Keratinocyte (primary cell): ENCODE results near the gene RNU6-9. TPM values are rescaled to one million over a fixed set of nuclear protein-coding genes. Genes with fewer than 3 reads are reported as not detected.
A peak's percentile ranks its signal among the peaks of the same experiment; 100 is the strongest.

ENCODE experiments used
- DNase-seq: peaks from one replicate; pipeline ENCODE4 v3.0.0-alpha.2; 2011; ENCODE audit warnings: low read depth, missing footprints, low spot score
- FAIRE-seq: peaks from 2 replicates; lab custom pipeline; 2011; peaks lifted over from hg19 to GRCh38; lab: Jason Lieb, UNC
- H2AFZ ChIP-seq: 2 replicates; pipeline ENCODE4 v1.6.0; 2012; ENCODE audit warnings: low read length, control low read depth, inconsistent platforms; ENCODE audit not compliant: control insufficient read depth
- H3K27ac ChIP-seq: 2 replicates; pipeline ENCODE4 v1.5.1; 2011; ENCODE audit warnings: low read length; ENCODE audit not compliant: control insufficient read depth, insufficient read depth
- H3K27me3 ChIP-seq: 3 replicates; pipeline ENCODE4 v1.6.0; 2011; ENCODE audit warnings: low read length; ENCODE audit not compliant: control insufficient read depth, insufficient read depth; ENCODE audit errors: extremely low read depth
- H3K36me3 ChIP-seq, 2 experiments: 2 replicates in 1 of 2; 3 replicates in 1 of 2; pipeline ENCODE4 v1.5.1; 2011; ENCODE audit warnings: low read length in 2 of 2, mild to moderate bottlenecking in 1 of 2; ENCODE audit not compliant: control insufficient read depth in 2 of 2, insufficient read depth in 2 of 2; ENCODE audit errors: extremely low read depth in 1 of 2
- H3K4me1 ChIP-seq: 3 replicates; pipeline ENCODE4 v1.5.1; 2011; ENCODE audit warnings: low read length; ENCODE audit not compliant: control insufficient read depth, insufficient read depth; ENCODE audit errors: extremely low read depth
- H3K4me2 ChIP-seq: 3 replicates; pipeline ENCODE4 v1.6.0; 2011; ENCODE audit warnings: low read depth, low read length; ENCODE audit not compliant: control insufficient read depth, insufficient read depth; ENCODE audit errors: extremely low read depth
- H3K4me3 ChIP-seq, 3 experiments: fragments of 200-600 bp in 1 of 3; sonication (generic) in 1 of 3; 2 replicates in 2 of 3; 3 replicates in 1 of 3; pipeline ENCODE4 v1.5.1; 2011 to 2016; ENCODE audit warnings: low read length in 3 of 3, mild to moderate bottlenecking in 3 of 3, control low read depth in 2 of 3, inconsistent platforms in 1 of 3, low read depth in 1 of 3, mixed read lengths in 1 of 3, mixed run types in 1 of 3, moderate library complexity in 1 of 3; ENCODE audit not compliant: control insufficient read depth in 2 of 3, insufficient read depth in 2 of 3; ENCODE audit errors: extremely low read depth in 1 of 3
- H3K79me2 ChIP-seq: 2 replicates; pipeline ENCODE4 v1.6.0; 2012; ENCODE audit warnings: low read length; ENCODE audit not compliant: control insufficient read depth, insufficient read depth
- H3K9ac ChIP-seq: 3 replicates; pipeline ENCODE4 v1.6.0; 2011; ENCODE audit warnings: low read length; ENCODE audit not compliant: control insufficient read depth, insufficient read depth; ENCODE audit errors: extremely low read depth
- H3K9me1 ChIP-seq: 3 replicates; pipeline ENCODE4 v1.6.0; 2011; ENCODE audit warnings: low read length; ENCODE audit not compliant: control insufficient read depth, insufficient read depth; ENCODE audit errors: extremely low read depth
- H3K9me3 ChIP-seq: 2 replicates; pipeline ENCODE4 v1.5.1; 2012; ENCODE audit warnings: low read depth, low read length; ENCODE audit not compliant: control insufficient read depth
- H4K20me1 ChIP-seq: 3 replicates; pipeline ENCODE4 v1.6.0; 2011; ENCODE audit warnings: low read length; ENCODE audit not compliant: control insufficient read depth, insufficient read depth; ENCODE audit errors: extremely low read depth
- CTCF ChIP-seq, 3 experiments: IDR thresholded peaks in 1 of 3; conservative IDR thresholded peaks in 1 of 3; optimal IDR thresholded peaks in 1 of 3; 2 replicates in 2 of 3; 3 replicates in 1 of 3; pipeline versions ENCODE3 to v1.5.1; 2011; ENCODE audit warnings: low read length in 3 of 3, mild to moderate bottlenecking in 3 of 3, moderate library complexity in 2 of 3, control low read depth in 1 of 3, inconsistent platforms in 1 of 3; ENCODE audit not compliant: insufficient read depth in 2 of 3; ENCODE audit errors: extremely low read depth in 1 of 3
- EZH2 ChIP-seq: IDR thresholded peaks from one replicate; pipeline ENCODE4 v1.6.1; 2012; ENCODE audit warnings: inconsistent platforms, mild to moderate bottlenecking, low read length, moderate library complexity
- dilution Hi-C: fragments of 300-500 bp; cut with MboI; formaldehyde crosslinking; loops from one replicate; pipeline ENCODE4 v1.7.0; 2020; ENCODE audit warnings: low sequenced_read_pairs; ENCODE audit not compliant: extremely low pct_ligation_motif_present
- polyA minus RNA-seq, 3 experiments: library from RNA; depleted of rRNA, polyadenylated mRNA; stranded (reverse); fragments of >200 nt; gene quantifications; 1 replicate in 1 of 3; 2 replicates in 1 of 3; 3 replicates in 1 of 3; pipeline ENCODE4 v1.2.3, GENCODE V29; 2011
- polyA plus RNA-seq, 5 experiments: library from polyadenylated mRNA; depleted of rRNA in 3 of 5; stranded (reverse) in 3 of 5; stranded (forward) in 1 of 5; unstranded in 1 of 5; fragments of >200 nt; gene quantifications; 1 replicate in 1 of 5; 2 replicates in 3 of 5; 3 replicates in 1 of 5; pipeline versions ENCODE4 v1.2.1 to v1.2.3, GENCODE V29; 2011 to 2012; ENCODE audit warnings: missing spikeins in 2 of 5, low read depth in 1 of 5, low replicate concordance in 1 of 5

The RNU6-9 gene
- polyA plus RNA-seq (not detected in 3 replicates), polyA minus RNA-seq (not detected in 3 replicates)
- not detected for polyA plus RNA-seq (2011; ENCODE audit: low read depth)
- not detected in 2 replicates for polyA plus RNA-seq (2011; cell fraction: cytosol; rRNA removed)
- polyA plus RNA-seq (2011; cell fraction: nucleus; rRNA removed): not detected in 2 replicates
- not detected in 2 replicates for polyA plus RNA-seq (2012; ENCODE audit: low replicate concordance)
- polyA minus RNA-seq (2011; cell fraction: cytosol; rRNA and poly(A)+ RNA removed): not detected
- polyA minus RNA-seq (2011; cell fraction: nucleus; rRNA and poly(A)+ RNA removed): not detected in 2 replicates

- Histone ChIP-seq H3K9ac (peak within 1 kb of the TSS; percentile 88), H3K27me3 (no peaks in the 10 kb centered on the region), H3K27ac (peak within 1 kb of the TSS; percentile 97), H4K20me1 (no peaks in the 10 kb centered on the region), H3K4me3 (peak within 1 kb of the TSS; percentile 77 to 86 (median 80)), H3K9me1 (no peaks in the 10 kb centered on the region), H3K36me3 (peaks cover 4 to 12% of the 10 kb centered on the region in 2 experiments), H2AFZ (peak within 1 kb of the TSS; percentile 86), H3K4me1 (no peaks in the 10 kb centered on the region), H3K79me2 (no peaks in the 10 kb centered on the region), H3K4me2 (peak within 1 kb of the TSS; percentile 90), H3K9me3 (no peaks in the 10 kb centered on the region)
- TF ChIP-seq EZH2 (no peak), CTCF (optimal IDR thresholded peaks at IDR 0.05 in 1 of 3, IDR thresholded peaks at IDR 0.05 in 1 of 3, conservative IDR thresholded peaks at IDR 0.05 in 1 of 3; ENCODE audit: extremely low read depth in 1 of 3, insufficient read depth in 2 of 3, low read length in 3 of 3) (no peak)
- no peak for FAIRE-seq
- no peak for DNase-seq
- dilution Hi-C loops: no loop called here
These were observed at the start of gene RNU6-9, which contains the start of gene MED16 for GRCh38 chr19:892894-893689. TSS of gene RNU6-9 (plus strand) at chr19:893484. TSS of gene MED16 (minus strand) at chr19:893187. CDS start at chr19:891131, 2,056 bp downstream.

- Histone ChIP-seq H3K79me2 (no peaks in the 10 kb centered on the region), H3K27me3 (peaks cover 43% of the 10 kb centered on the region), H3K4me1 (no peaks in the 10 kb centered on the region), H3K36me3 (no peaks in the 10 kb centered on the region), H3K9ac (no peak overlapping the region), H3K9me3 (no peaks in the 10 kb centered on the region), H3K27ac (no peak overlapping the region), H3K4me3 (no peak overlapping the region), H3K4me2 (peak overlapping the region; percentile 37), H2AFZ (no peak overlapping the region), H3K9me1 (no peaks in the 10 kb centered on the region), H4K20me1 (no peaks in the 10 kb centered on the region)
- dilution Hi-C loops: no loop called here
- FAIRE-seq: no peak
- no peak for DNase-seq
- TF ChIP-seq CTCF (optimal IDR thresholded peaks at IDR 0.05 in 1 of 3, IDR thresholded peaks at IDR 0.05 in 1 of 3, conservative IDR thresholded peaks at IDR 0.05 in 1 of 3; ENCODE audit: extremely low read depth in 1 of 3, insufficient read depth in 2 of 3, low read length in 3 of 3) (no peak), EZH2 (peak; percentile 41)
These were observed 49.3 kb upstream of the RNU6-9 start for GRCh38 chr19:843836-844545.
